Measurements from ENCODE around the gene XRN2. TPM values are rescaled to one million over a fixed set of nuclear protein-coding genes. Genes with fewer than 3 reads are reported as not detected.

The XRN2 gene
- total RNA-seq, 1 donor from 2014 or later = 76.4 TPM

DNA sequence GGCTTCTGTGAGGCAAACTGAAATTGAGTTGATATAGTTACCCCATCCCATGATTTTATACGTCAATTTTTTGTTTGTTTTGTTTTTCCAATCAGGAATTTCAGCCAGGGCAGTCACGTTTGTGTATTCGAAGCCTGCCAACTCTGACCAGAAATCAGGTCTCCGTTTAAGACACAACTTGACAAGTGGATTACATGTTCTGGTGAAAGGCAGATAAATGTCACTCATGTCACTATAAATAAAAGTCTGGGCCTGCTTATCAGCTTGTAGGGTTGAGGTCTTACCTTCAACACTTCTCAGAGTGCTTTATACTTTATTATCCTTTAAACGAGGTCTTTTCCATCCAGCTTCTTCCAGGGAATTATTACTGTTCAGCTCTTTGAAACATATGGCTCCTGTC, 8.4 kb upstream of the XRN2 start:
- Mint-ChIP-seq H3K36me3 (ENCODE audit: low read depth, unreplicated experiment) (no peaks in the 10 kb centered on the region), H3K27ac (ENCODE audit: unreplicated experiment) (no peak overlapping the region), H3K4me1 (ENCODE audit: unreplicated experiment) (peaks cover 8% of the 10 kb centered on the region), H3K27me3 (ENCODE audit: unreplicated experiment) (peaks cover 1% of the 10 kb centered on the region), H3K9me3 (ENCODE audit: unreplicated experiment) (no peaks in the 10 kb centered on the region), H3K4me3 (ENCODE audit: unreplicated experiment) (no peak overlapping the region)
- TF ChIP-seq, protein P1, sequence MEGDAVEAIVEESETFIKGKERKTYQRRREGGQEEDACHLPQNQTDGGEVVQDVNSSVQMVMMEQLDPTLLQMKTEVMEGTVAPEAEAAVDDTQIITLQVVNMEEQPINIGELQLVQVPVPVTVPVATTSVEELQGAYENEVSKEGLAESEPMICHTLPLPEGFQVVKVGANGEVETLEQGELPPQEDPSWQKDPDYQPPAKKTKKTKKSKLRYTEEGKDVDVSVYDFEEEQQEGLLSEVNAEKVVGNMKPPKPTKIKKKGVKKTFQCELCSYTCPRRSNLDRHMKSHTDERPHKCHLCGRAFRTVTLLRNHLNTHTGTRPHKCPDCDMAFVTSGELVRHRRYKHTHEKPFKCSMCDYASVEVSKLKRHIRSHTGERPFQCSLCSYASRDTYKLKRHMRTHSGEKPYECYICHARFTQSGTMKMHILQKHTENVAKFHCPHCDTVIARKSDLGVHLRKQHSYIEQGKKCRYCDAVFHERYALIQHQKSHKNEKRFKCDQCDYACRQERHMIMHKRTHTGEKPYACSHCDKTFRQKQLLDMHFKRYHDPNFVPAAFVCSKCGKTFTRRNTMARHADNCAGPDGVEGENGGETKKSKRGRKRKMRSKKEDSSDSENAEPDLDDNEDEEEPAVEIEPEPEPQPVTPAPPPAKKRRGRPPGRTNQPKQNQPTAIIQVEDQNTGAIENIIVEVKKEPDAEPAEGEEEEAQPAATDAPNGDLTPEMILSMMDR (IDR thresholded peaks at IDR 0.05; ENCODE audit: unreplicated experiment) = no peak
- DNase-seq (ENCODE audit: low spot score) = no peak

DNA sequence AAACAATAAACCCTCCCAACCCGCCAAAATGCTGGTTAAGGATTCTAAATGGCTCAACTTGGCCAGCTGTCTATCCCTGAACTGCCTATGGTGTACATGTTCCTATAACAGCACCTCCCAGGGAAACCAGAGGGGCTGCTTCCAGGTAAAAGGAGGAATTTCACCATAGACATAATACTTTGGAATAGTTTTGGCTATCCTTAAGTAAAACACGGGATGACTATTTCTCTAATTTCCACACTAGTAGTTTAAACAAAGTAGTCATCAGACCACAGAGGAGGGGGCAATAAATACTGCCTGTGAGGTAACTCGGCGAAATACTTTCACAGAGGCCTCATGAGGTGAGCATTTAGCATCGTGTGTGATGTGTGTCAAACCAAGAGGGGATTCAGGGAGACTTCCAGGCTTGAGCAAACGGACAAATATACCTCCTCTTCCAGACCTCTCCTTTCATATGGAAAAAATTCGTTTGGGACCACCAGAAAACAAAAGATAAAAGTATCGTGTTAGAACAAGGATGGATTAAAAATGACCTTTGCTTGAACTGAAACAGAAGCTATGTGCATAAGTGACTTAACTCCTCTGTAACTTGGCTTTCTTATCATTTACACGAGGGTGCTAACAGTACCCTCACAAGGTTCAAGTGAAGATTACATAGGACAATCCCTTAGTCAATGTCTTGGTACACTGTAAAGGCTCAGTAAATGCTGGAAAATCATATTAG, 1.0 kb upstream of the XRN2 start:
- peak overlapping the region; percentile 99 for H3K27ac Mint-ChIP-seq (ENCODE audit: unreplicated experiment)
- H3K9me3 Mint-ChIP-seq (ENCODE audit: unreplicated experiment) = no peaks in the 10 kb centered on the region
- H3K27me3 Mint-ChIP-seq (ENCODE audit: unreplicated experiment) = peaks cover 12% of the 10 kb centered on the region
- TF ChIP-seq, protein P1 (IDR thresholded peaks at IDR 0.05; ENCODE audit: unreplicated experiment) = no peak
- DNase-seq (ENCODE audit: low spot score) = no peak
- H3K4me3 Mint-ChIP-seq (ENCODE audit: unreplicated experiment) = peak overlapping the region; percentile 96
- no peaks in the 10 kb centered on the region for H3K36me3 Mint-ChIP-seq (ENCODE audit: low read depth, unreplicated experiment)
- peaks cover 27% of the 10 kb centered on the region for H3K4me1 Mint-ChIP-seq (ENCODE audit: unreplicated experiment)

DNA sequence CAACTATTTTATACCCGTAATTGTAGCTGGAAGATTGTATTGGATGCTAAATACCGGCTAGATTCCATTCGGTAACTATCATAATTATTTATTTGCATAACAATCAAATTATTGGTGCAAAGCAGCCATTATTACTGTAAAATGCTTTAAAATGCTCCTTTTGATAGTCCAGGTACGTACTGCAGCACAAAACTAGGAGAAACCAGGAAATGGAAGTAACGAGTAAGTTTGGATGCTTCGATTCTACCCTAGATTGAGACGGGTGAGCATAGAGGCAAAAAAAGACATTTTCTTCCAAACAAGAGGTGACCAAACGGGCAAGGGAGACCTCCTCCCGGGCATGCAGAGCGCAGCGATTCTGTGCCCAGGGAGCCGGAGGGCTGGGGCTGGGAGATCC, 469 bp upstream of the XRN2 start:
- H3K4me3 Mint-ChIP-seq (ENCODE audit: unreplicated experiment) = peak overlapping the region; percentile 96
- H3K27me3 Mint-ChIP-seq (ENCODE audit: unreplicated experiment) = peaks cover 12% of the 10 kb centered on the region
- no peaks in the 10 kb centered on the region for H3K36me3 Mint-ChIP-seq (ENCODE audit: low read depth, unreplicated experiment)
- no peak for DNase-seq (ENCODE audit: low spot score)
- H3K27ac Mint-ChIP-seq (ENCODE audit: unreplicated experiment) = peak overlapping the region; percentile 99
- no peaks in the 10 kb centered on the region for H3K9me3 Mint-ChIP-seq (ENCODE audit: unreplicated experiment)
- TF ChIP-seq, protein P1 (IDR thresholded peaks at IDR 0.05; ENCODE audit: unreplicated experiment) = no peak
- peaks cover 22% of the 10 kb centered on the region for H3K4me1 Mint-ChIP-seq (ENCODE audit: unreplicated experiment)

DNA sequence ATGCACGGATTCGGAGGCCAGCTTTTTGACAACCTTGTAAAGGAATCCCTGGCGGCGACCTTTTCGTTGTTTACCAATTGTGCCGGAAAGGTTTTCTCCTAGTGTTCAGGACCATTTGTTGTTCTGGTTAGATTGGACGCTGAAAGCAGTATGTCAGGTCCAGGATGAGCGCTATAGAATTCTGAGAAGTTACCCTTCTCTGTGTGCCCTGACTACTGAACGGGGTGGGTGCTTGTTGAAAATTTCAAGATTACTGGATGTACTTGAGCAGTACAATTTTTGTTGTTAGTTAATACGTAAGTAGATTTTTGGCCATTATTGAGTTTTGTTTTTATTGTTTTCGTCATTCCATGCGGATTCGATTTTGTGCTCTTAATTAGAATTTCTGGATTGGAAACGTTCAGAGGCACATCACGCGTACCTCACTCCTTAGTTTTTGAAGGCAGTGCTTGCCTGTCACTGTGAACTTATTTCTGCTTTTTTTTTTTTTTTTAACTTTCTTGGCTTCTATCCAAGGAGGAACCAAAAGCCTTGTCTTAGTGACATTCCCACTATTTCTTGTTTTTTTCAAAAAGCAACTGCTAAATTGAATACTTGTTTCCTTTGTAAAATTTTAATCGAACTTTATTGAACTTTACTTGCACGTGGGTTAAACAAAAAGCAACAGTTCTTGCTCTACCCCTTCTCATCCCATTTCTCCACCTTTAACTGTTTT, 898 bp downstream of the XRN2 start:
- H3K4me1 Mint-ChIP-seq (ENCODE audit: unreplicated experiment) = peaks cover 19% of the 10 kb centered on the region
- H3K36me3 Mint-ChIP-seq (ENCODE audit: low read depth, unreplicated experiment) = peaks cover 4% of the 10 kb centered on the region
- peaks cover 12% of the 10 kb centered on the region for H3K27me3 Mint-ChIP-seq (ENCODE audit: unreplicated experiment)
- TF ChIP-seq, protein P1 (IDR thresholded peaks at IDR 0.05; ENCODE audit: unreplicated experiment) = no peak
- H3K4me3 Mint-ChIP-seq (ENCODE audit: unreplicated experiment) = peak overlapping the region; percentile 92
- no peak for DNase-seq (ENCODE audit: low spot score)
- no peaks in the 10 kb centered on the region for H3K9me3 Mint-ChIP-seq (ENCODE audit: unreplicated experiment)
- peak overlapping the region; percentile 99 for H3K27ac Mint-ChIP-seq (ENCODE audit: unreplicated experiment)

DNA sequence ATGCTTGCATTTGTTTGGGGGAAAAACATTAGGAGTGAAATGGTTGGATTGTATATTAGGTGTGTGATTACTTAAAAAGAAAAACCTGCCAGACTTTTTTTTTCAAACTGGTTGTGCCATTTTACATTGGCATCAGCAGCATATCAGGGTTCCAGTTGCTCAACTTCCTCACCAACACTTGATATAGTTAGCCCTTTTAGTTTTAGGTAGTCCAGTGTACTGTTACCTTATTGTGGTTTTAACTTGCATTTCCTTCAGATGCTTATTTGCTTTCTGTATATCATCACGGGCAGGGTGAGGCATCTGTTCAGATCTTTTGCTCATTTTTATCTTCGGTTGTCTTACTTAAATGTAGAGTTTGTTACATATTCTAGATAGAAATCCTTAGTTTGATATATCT, 5.2 kb downstream of the XRN2 start:
- Mint-ChIP-seq H3K4me1 (ENCODE audit: unreplicated experiment) (peaks cover 23% of the 10 kb centered on the region), H3K27ac (ENCODE audit: unreplicated experiment) (no peak overlapping the region), H3K27me3 (ENCODE audit: unreplicated experiment) (peaks cover 8% of the 10 kb centered on the region), H3K36me3 (ENCODE audit: low read depth, unreplicated experiment) (peaks cover 4% of the 10 kb centered on the region), H3K9me3 (ENCODE audit: unreplicated experiment) (no peaks in the 10 kb centered on the region), H3K4me3 (ENCODE audit: unreplicated experiment) (no peak overlapping the region)
- DNase-seq (ENCODE audit: low spot score) = no peak
- TF ChIP-seq, protein P1 (IDR thresholded peaks at IDR 0.05; ENCODE audit: unreplicated experiment) = no peak
